Endothelial cell of umbilical vein (primary cell): ENCODE results near the gene CDY2A. TPM values are rescaled to one million over a fixed set of nuclear protein-coding genes. Genes with fewer than 3 reads are reported as not detected.
"Not testable (repeated sequence)": the region's sequence is repeated elsewhere in the genome, so short reads cannot be mapped to it uniquely, and the experiment has no call there.

Experiments used
- Bru-seq: library from RNA; stranded (reverse); fragments of 400-500 nt; gene quantifications from one replicate; lab custom pipeline; 2021; lab: Mats Ljungman, UMichigan
- BruChase-seq, 2 experiments: library from RNA; stranded (reverse); fragments of 400-500 nt; gene quantifications; one replicate each; lab custom pipeline; 2021; lab: Mats Ljungman, UMichigan
- BruUV-seq: library from RNA; stranded (reverse); fragments of 400-500 nt; replicated peaks from 2 replicates; lab custom pipeline; 2021; lab: Mats Ljungman, UMichigan
- CTCF ChIA-PET: fragments of 300-600, 350-600 bp; sonication (Branson Sonifier 250); formaldehyde crosslinking; loops from one replicate; lab custom pipeline; 2021; ENCODE audit warnings: antibody characterized with exemption, inconsistent platforms; lab: Charles Lee
- POLR2A ChIA-PET: fragments of 300-600, 350-600 bp; sonication (Branson Sonifier 250); formaldehyde crosslinking; loops from one replicate; lab custom pipeline; 2021; ENCODE audit warnings: antibody characterized with exemption, inconsistent platforms; lab: Charles Lee
- DNase-seq: peaks from one replicate; pipeline ENCODE4 v3.0.0-alpha.2; 2011; ENCODE audit warnings: low read depth, low spot score
- FAIRE-seq: peaks from 2 replicates; lab custom pipeline; 2011; peaks lifted over from hg19 to GRCh38; lab: Jason Lieb, UNC
- H2AFZ ChIP-seq: 2 replicates; pipeline ENCODE4 v1.6.0; 2012; ENCODE audit warnings: low read depth, low read length, control low read depth, inconsistent platforms
- H3K27ac ChIP-seq: 2 replicates; pipeline ENCODE4 v1.5.1; 2011; ENCODE audit warnings: low read depth, mild to moderate bottlenecking, control low read depth, low read length, moderate library complexity; ENCODE audit not compliant: insufficient read depth
- H3K27me3 ChIP-seq, 2 experiments: 2 replicates each; pipeline versions ENCODE4 v1.6.0 to v1.6.1; 2011; ENCODE audit warnings: low read length in 2 of 2, mixed read lengths in 1 of 2; ENCODE audit not compliant: control insufficient read depth in 2 of 2, insufficient read depth in 2 of 2
- H3K36me3 ChIP-seq, 2 experiments: 2 replicates in 1 of 2; 3 replicates in 1 of 2; pipeline ENCODE4 v1.5.1; 2011; ENCODE audit warnings: low read length in 2 of 2, mild to moderate bottlenecking in 1 of 2, moderate library complexity in 1 of 2; ENCODE audit not compliant: control insufficient read depth in 2 of 2, insufficient read depth in 2 of 2; ENCODE audit errors: extremely low read depth in 1 of 2
- H3K4me1 ChIP-seq: 3 replicates; pipeline ENCODE4 v1.5.1; 2011; ENCODE audit warnings: mild to moderate bottlenecking, low read length; ENCODE audit not compliant: control insufficient read depth, insufficient read depth; ENCODE audit errors: extremely low read depth
- H3K4me2 ChIP-seq: 2 replicates; pipeline ENCODE4 v1.6.1; 2011; ENCODE audit warnings: low read length, control low read depth, mixed read lengths; ENCODE audit not compliant: insufficient read depth
- H3K4me3 ChIP-seq, 3 experiments: fragments of 200-600 bp in 1 of 3; sonication (generic), shearing (Covaris generic) in 1 of 3; replicated peaks in 1 of 3; 2 replicates each; pipeline ENCODE4 v1.5.1; 2011 to 2016; ENCODE audit warnings: control low read depth in 3 of 3, low read length in 3 of 3, mild to moderate bottlenecking in 2 of 3, inconsistent platforms in 1 of 3, low read depth in 1 of 3, moderate library complexity in 1 of 3; ENCODE audit not compliant: insufficient read depth in 1 of 3
- H3K79me2 ChIP-seq: 2 replicates; pipeline ENCODE4 v1.6.0; 2012; ENCODE audit warnings: low read length, inconsistent platforms; ENCODE audit not compliant: control insufficient read depth, insufficient read depth
- H3K9ac ChIP-seq: replicated peaks from 2 replicates; pipeline ENCODE3; 2011; ENCODE audit warnings: low read length, control low read depth; ENCODE audit not compliant: insufficient read depth; ENCODE audit errors: extremely low read depth
- H3K9me1 ChIP-seq: replicated peaks from 3 replicates; pipeline ENCODE4 v1.6.0; 2011; ENCODE audit warnings: mild to moderate bottlenecking, low read length; ENCODE audit not compliant: control insufficient read depth, insufficient read depth; ENCODE audit errors: extremely low read depth
- H3K9me3 ChIP-seq: replicated peaks from 2 replicates; pipeline ENCODE4 v1.5.1; 2012; ENCODE audit warnings: low read length, inconsistent platforms; ENCODE audit not compliant: control insufficient read depth, insufficient read depth
- H4K20me1 ChIP-seq: replicated peaks from 2 replicates; pipeline ENCODE3; 2011; ENCODE audit warnings: mild to moderate bottlenecking, low read length; ENCODE audit not compliant: control insufficient read depth, insufficient read depth; ENCODE audit errors: extremely low read depth
- dilution Hi-C: fragments of 300-500 bp; cut with MboI; formaldehyde crosslinking; loops from one replicate; pipeline ENCODE4 v1.15.0; 2019; ENCODE audit warnings: low sequenced_read_pairs; ENCODE audit not compliant: extremely low pct_ligation_motif_present
- intact Hi-C: fragments of 100-400 bp; cut with micrococcal nuclease; formaldehyde crosslinking; loops from one replicate; pipeline ENCODE4 v1.10.0; 2022
- long read RNA-seq: library from polyadenylated mRNA; stranded (forward); transcript quantifications from one replicate; pipeline ENCODE4 v2.0.0, GENCODE V29; 2021
- polyA minus RNA-seq, 3 experiments: library from RNA; depleted of rRNA, polyadenylated mRNA; stranded (reverse); fragments of >200 nt; gene quantifications; 1 replicate in 1 of 3; 2 replicates in 2 of 3; pipeline ENCODE4 v1.2.3, GENCODE V29; 2011
- polyA plus RNA-seq, 4 experiments: library from polyadenylated mRNA; depleted of rRNA in 3 of 4; stranded (reverse) in 3 of 4; unstranded in 1 of 4; fragments of >200 nt; gene quantifications; 2 replicates each; pipeline versions ENCODE4 v1.2.1 to v1.2.3, GENCODE V29; 2011 to 2012; ENCODE audit warnings: missing spikeins in 1 of 4
- total RNA-seq: library from RNA; stranded (reverse); gene quantifications from 2 replicates; pipeline ENCODE4 v1.2.3, GENCODE V29; 2021

CDY2A gene
- total RNA-seq (not detected in 2 replicates), polyA plus RNA-seq (not detected in 2 replicates), polyA minus RNA-seq (not detected in 2 replicates), Bru-seq, nascent RNA (not detected), BruChase-seq, experiment 1, labeled RNA remaining after a 6-hour chase (not detected), BruChase-seq, experiment 2, labeled RNA remaining after a 2-hour chase (not detected)
- polyA plus RNA-seq (2011; cell fraction: cytosol; rRNA removed) = not detected in 2 replicates
- polyA plus RNA-seq (2011; cell fraction: nucleus; rRNA removed) = not detected in 2 replicates
- not detected in 2 replicates for polyA plus RNA-seq (2012)
- not detected for polyA minus RNA-seq (2011; cell fraction: cytosol; rRNA and poly(A)+ RNA removed)
- not detected in 2 replicates for polyA minus RNA-seq (2011; cell fraction: nucleus; rRNA and poly(A)+ RNA removed)
- long read RNA-seq = 0 reads

- intact Hi-C loops, H3K9ac ChIP-seq, H3K4me2 ChIP-seq, dilution Hi-C loops, POLR2A ChIA-PET, H2AFZ ChIP-seq, H4K20me1 ChIP-seq, H3K4me1 ChIP-seq, DNase-seq, BruUV-seq, CTCF ChIA-PET, H3K9me3 ChIP-seq, H3K27me3 ChIP-seq, H3K79me2 ChIP-seq, FAIRE-seq, H3K4me3 ChIP-seq, H3K36me3 ChIP-seq, H3K9me1 ChIP-seq, H3K27ac ChIP-seq: not testable (repeated sequence)
Measured at GRCh38 chrY:18025487-18025886, at the start of gene CDY2A. Gene CDY2A, plus strand, starts transcription at chrY:18025787. Its CDS starts 328 bp downstream, at chrY:18026115.

GRCh38 chrY:17997586-17997985 is 28.0 kb upstream of the CDY2A start:
- intact Hi-C loops, H3K4me1 ChIP-seq, POLR2A ChIA-PET, FAIRE-seq, BruUV-seq, H4K20me1 ChIP-seq, DNase-seq, H3K27me3 ChIP-seq, dilution Hi-C loops, H3K79me2 ChIP-seq, H2AFZ ChIP-seq, H3K4me2 ChIP-seq, H3K4me3 ChIP-seq, H3K9ac ChIP-seq, H3K9me1 ChIP-seq, H3K36me3 ChIP-seq, CTCF ChIA-PET, H3K9me3 ChIP-seq, H3K27ac ChIP-seq: not testable (repeated sequence)

- intact Hi-C loops, H2AFZ ChIP-seq, H3K36me3 ChIP-seq, DNase-seq, BruUV-seq, H3K79me2 ChIP-seq, H3K27ac ChIP-seq, POLR2A ChIA-PET, H3K9ac ChIP-seq, H3K4me1 ChIP-seq, H3K4me2 ChIP-seq, CTCF ChIA-PET, H3K9me3 ChIP-seq, FAIRE-seq, H3K4me3 ChIP-seq, H3K27me3 ChIP-seq, H3K9me1 ChIP-seq, dilution Hi-C loops, H4K20me1 ChIP-seq: not testable (repeated sequence)
Measured at GRCh38 chrY:17998266-17998665, 27.3 kb upstream of the CDY2A start.

GRCh38 chrY:18023897-18024296 is 1.7 kb upstream of the CDY2A start:
- H3K27ac ChIP-seq, FAIRE-seq, H3K27me3 ChIP-seq, POLR2A ChIA-PET, H3K79me2 ChIP-seq, dilution Hi-C loops, H3K9ac ChIP-seq, H2AFZ ChIP-seq, H3K4me3 ChIP-seq, H4K20me1 ChIP-seq, CTCF ChIA-PET, H3K4me1 ChIP-seq, DNase-seq, BruUV-seq, H3K36me3 ChIP-seq, intact Hi-C loops, H3K4me2 ChIP-seq, H3K9me1 ChIP-seq, H3K9me3 ChIP-seq: not testable (repeated sequence)
